ENCODE results near the gene CLSTN2. TPM values are rescaled to one million over a fixed set of nuclear protein-coding genes. Genes with fewer than 3 reads are reported as not detected.

CLSTN2 gene
- total RNA-seq, 4 donors from 2014 or later = 2.7 to 5.0 (median 3.1) TPM

DNA sequence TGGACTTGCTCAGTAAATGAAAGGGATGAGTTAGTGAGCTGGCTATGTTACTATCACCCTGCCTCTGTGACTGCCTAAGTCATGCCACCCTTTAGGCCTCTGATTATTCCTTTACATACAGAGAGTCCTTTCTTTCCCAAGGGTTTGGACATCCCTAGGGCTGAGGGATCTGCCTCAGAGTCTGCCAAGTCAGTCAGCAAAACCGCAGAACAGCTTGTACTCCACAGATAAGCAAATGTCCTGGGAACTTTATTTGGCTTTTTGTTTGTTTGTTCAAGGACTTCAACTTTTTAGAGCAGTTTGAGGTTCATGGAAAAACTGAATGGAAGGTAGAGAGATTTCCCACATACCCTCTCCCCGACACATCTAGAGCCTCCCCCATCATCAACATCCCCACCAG is 660.3 kb downstream of the CLSTN2 start:
- Histone ChIP-seq H3K27ac (no peak overlapping the region), H3K4me3 (no peak overlapping the region), H3K36me3 (no peaks in the 10 kb centered on the region), H3K27me3 (no peaks in the 10 kb centered on the region), H3K4me1 (no peaks in the 10 kb centered on the region), H3K9me3 (no peaks in the 10 kb centered on the region)
- DNase-seq = no peak
- no peak for TF ChIP-seq POLR2A (IDR thresholded peaks at IDR 0.05)

DNA sequence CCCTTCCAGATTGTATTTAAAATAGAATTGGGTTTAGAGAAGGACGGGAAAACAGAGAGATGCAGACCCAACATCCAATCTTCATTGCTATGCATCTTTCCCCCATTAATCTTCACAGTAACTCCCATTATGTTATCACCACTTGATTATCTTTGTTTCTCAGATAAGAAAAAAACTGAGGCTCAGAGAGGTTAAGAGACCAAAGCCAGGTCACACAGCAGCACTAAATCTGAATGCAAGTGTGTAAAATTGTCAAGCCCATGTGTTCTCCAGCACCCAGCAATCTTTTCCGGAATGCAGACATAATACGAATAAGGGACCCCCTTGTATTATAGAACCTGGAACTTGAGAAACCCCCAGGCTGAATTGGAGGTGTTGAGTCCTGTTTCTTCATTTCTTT is 662.4 kb downstream of the CLSTN2 start:
- DNase-seq = no peak
- Histone ChIP-seq H3K9me3 (no peaks in the 10 kb centered on the region), H3K4me3 (no peak overlapping the region), H3K4me1 (no peaks in the 10 kb centered on the region), H3K27me3 (no peaks in the 10 kb centered on the region), H3K27ac (no peak overlapping the region), H3K36me3 (no peaks in the 10 kb centered on the region)
- TF ChIP-seq, protein P1, sequence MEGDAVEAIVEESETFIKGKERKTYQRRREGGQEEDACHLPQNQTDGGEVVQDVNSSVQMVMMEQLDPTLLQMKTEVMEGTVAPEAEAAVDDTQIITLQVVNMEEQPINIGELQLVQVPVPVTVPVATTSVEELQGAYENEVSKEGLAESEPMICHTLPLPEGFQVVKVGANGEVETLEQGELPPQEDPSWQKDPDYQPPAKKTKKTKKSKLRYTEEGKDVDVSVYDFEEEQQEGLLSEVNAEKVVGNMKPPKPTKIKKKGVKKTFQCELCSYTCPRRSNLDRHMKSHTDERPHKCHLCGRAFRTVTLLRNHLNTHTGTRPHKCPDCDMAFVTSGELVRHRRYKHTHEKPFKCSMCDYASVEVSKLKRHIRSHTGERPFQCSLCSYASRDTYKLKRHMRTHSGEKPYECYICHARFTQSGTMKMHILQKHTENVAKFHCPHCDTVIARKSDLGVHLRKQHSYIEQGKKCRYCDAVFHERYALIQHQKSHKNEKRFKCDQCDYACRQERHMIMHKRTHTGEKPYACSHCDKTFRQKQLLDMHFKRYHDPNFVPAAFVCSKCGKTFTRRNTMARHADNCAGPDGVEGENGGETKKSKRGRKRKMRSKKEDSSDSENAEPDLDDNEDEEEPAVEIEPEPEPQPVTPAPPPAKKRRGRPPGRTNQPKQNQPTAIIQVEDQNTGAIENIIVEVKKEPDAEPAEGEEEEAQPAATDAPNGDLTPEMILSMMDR (IDR thresholded peaks at IDR 0.05) = no peak
- no peak for TF ChIP-seq POLR2A (IDR thresholded peaks at IDR 0.05)

DNA sequence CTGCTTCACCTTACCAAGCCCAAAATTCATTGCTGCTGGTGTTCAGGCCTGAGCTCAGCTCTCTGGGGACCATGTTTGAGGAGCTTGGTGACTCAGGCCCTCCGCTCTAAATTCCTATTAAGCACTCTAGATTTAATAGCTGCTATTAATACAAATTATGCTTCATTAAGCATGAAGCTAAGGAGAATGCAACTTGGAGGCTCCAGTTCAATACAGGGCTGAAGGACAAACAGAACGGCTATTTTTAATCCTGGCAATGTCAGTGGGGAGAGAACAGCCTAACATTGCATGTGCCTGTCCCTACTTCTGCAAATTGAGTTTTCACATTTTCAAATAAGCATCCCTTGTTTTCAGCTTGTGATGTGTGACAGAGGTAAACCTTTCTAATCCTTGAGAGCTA is 662.8 kb downstream of the CLSTN2 start:
- no peak for TF ChIP-seq POLR2A (IDR thresholded peaks at IDR 0.05)
- TF ChIP-seq, protein P1 (IDR thresholded peaks at IDR 0.05) = no peak
- no peak for DNase-seq
- Histone ChIP-seq H3K36me3 (no peaks in the 10 kb centered on the region), H3K27me3 (no peaks in the 10 kb centered on the region), H3K4me3 (no peak overlapping the region), H3K4me1 (no peaks in the 10 kb centered on the region), H3K27ac (no peak overlapping the region), H3K9me3 (no peaks in the 10 kb centered on the region)

DNA sequence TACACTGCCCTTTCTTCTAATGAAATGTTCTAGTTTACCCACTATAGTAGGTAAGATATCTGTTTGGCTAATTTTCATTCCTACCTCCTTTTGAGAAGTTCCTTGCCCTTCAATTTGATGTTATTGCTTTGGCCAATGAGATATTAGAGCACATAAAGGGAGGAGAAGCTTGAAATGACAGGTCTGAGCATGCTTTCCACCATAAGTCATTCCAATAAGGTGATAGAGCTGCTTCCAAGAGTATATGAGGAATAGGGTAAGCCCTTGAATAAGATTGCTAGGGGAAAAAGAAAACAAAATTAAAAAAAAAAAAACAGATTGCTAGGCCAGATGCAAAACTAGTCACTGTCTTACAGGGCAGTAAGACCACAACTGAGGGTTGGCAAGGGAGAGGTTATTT is 664.0 kb downstream of the CLSTN2 start:
- Histone ChIP-seq H3K36me3 (no peaks in the 10 kb centered on the region), H3K4me3 (no peak overlapping the region), H3K27me3 (no peaks in the 10 kb centered on the region), H3K9me3 (no peaks in the 10 kb centered on the region), H3K4me1 (no peaks in the 10 kb centered on the region), H3K27ac (no peak overlapping the region)
- no peak for DNase-seq
- no peak for TF ChIP-seq POLR2A (IDR thresholded peaks at IDR 0.05)
- TF ChIP-seq, protein P1 (IDR thresholded peaks at IDR 0.05) = no peak

DNA sequence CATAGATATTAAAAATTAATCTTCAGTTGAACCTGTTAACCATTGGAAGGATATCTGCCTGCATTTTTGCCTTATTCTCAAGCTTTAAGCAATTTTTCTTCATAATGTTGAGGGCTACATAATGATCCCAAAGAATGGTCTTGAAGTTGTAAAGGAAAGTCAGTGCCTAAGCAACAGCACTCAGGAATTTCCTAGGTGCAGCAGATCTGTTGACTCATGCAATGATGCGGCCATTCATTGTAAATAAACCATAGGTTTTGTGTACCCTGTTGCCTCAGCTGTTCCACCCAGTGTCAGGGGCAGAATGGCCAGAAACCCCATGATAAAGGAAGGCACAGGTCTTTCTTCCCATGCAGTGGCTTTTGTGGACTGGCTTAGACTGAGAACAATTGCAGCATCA is 664.5 kb downstream of the CLSTN2 start:
- Histone ChIP-seq H3K4me3 (no peak overlapping the region), H3K27me3 (no peaks in the 10 kb centered on the region), H3K4me1 (no peaks in the 10 kb centered on the region), H3K9me3 (no peaks in the 10 kb centered on the region), H3K27ac (no peak overlapping the region), H3K36me3 (no peaks in the 10 kb centered on the region)
- no peak for DNase-seq
- TF ChIP-seq, protein P1 (IDR thresholded peaks at IDR 0.05) = no peak
- no peak for TF ChIP-seq POLR2A (IDR thresholded peaks at IDR 0.05)

DNA sequence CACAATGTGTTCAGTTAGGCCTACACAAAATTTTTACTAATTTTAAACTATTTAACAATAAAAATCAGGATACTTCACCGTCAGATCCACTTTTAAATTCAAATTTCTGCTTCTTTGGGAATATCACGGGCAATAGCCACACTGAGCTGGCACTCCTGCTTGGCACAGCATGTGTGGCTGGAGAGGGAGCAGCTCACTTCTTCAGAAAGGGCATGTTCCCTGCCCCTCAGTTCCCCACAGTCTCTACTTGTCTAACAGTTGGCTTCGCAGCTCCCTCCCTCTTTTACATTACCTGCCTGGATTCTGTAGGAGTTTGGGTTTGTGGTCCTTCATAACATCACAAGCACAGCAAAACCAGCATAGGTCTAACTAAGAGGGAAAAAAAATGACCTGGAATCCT is 666.9 kb downstream of the CLSTN2 start:
- Histone ChIP-seq H3K27me3 (no peaks in the 10 kb centered on the region), H3K9me3 (no peaks in the 10 kb centered on the region), H3K27ac (no peak overlapping the region), H3K36me3 (no peaks in the 10 kb centered on the region), H3K4me3 (no peak overlapping the region), H3K4me1 (no peaks in the 10 kb centered on the region)
- DNase-seq = no peak
- TF ChIP-seq, protein P1 (IDR thresholded peaks at IDR 0.05) = no peak
- TF ChIP-seq POLR2A (IDR thresholded peaks at IDR 0.05) = no peak
